Mesothelial cell of epicardium (in vitro differentiated cells): ENCODE results near the gene PPP1R12C. TPM values are rescaled to one million over a fixed set of nuclear protein-coding genes. Genes with fewer than 3 reads are reported as not detected.

ENCODE experiments used
- DNase-seq, 2 experiments: peaks; one replicate each; pipeline ENCODE4 v3.0.0; 2021; ENCODE audit warnings: low spot score in 2 of 2; ENCODE audit not compliant: unreplicated experiment in 2 of 2
- H3K27ac Mint-ChIP-seq: 2 replicates; pipeline ENCODE4 v1.8.0; 2021; ENCODE audit warnings: mixed read lengths
- H3K27me3 Mint-ChIP-seq: 2 replicates; pipeline ENCODE4 v1.8.0; 2021; ENCODE audit warnings: low read depth, mixed read lengths
- H3K36me3 Mint-ChIP-seq: 2 replicates; pipeline ENCODE4 v1.8.0; 2021; ENCODE audit warnings: mixed read lengths
- H3K4me1 Mint-ChIP-seq: 2 replicates; pipeline ENCODE4 v1.8.0; 2021; ENCODE audit warnings: mixed read lengths
- H3K4me3 Mint-ChIP-seq: 2 replicates; pipeline ENCODE4 v1.8.0; 2021; ENCODE audit warnings: mild to moderate bottlenecking, moderate library complexity, mixed read lengths
- H3K9me3 Mint-ChIP-seq: 2 replicates; pipeline ENCODE4 v1.8.0; 2021; ENCODE audit warnings: mixed read lengths
- total RNA-seq: library from RNA; stranded (reverse); gene quantifications from 3 replicates; pipeline ENCODE4 v1.2.1, GENCODE V29; 2021
- TF ChIP-seq, protein P1 (sequence below): fragments of 200-600 bp; sonication (generic); IDR thresholded peaks from one replicate; pipeline ENCODE4 v1.5.0; 2021; ENCODE audit warnings: antibody characterized with exemption; ENCODE audit not compliant: unreplicated experiment

PPP1R12C gene
- total RNA-seq, 1 donor from 2014 or later, result 111 TPM

GRCh38 chr19:55115446-55116065 is 1.9 kb downstream of the PPP1R12C start:
- Mint-ChIP-seq H3K9me3 (no peaks in the 10 kb centered on the region), H3K4me3 (peak overlapping the region; percentile 85)

GRCh38 chr19:55114566-55115145 is 2.8 kb downstream of the PPP1R12C start:
- no peaks in the 10 kb centered on the region for H3K9me3 Mint-ChIP-seq
- TF ChIP-seq, protein P1, sequence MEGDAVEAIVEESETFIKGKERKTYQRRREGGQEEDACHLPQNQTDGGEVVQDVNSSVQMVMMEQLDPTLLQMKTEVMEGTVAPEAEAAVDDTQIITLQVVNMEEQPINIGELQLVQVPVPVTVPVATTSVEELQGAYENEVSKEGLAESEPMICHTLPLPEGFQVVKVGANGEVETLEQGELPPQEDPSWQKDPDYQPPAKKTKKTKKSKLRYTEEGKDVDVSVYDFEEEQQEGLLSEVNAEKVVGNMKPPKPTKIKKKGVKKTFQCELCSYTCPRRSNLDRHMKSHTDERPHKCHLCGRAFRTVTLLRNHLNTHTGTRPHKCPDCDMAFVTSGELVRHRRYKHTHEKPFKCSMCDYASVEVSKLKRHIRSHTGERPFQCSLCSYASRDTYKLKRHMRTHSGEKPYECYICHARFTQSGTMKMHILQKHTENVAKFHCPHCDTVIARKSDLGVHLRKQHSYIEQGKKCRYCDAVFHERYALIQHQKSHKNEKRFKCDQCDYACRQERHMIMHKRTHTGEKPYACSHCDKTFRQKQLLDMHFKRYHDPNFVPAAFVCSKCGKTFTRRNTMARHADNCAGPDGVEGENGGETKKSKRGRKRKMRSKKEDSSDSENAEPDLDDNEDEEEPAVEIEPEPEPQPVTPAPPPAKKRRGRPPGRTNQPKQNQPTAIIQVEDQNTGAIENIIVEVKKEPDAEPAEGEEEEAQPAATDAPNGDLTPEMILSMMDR, result no peak
- H3K4me3 Mint-ChIP-seq, result peak overlapping the region; percentile 85
- peak overlapping the region; percentile 72 for H3K27ac Mint-ChIP-seq
- DNase-seq, result no peak
- H3K4me1 Mint-ChIP-seq, result peaks cover 35% of the 10 kb centered on the region
- H3K27me3 Mint-ChIP-seq, result peaks cover under 1% of the 10 kb centered on the region
- peaks cover 2% of the 10 kb centered on the region for H3K36me3 Mint-ChIP-seq

More at GRCh38 chr19:55115446-55116065, 1.9 kb downstream of the PPP1R12C start:
- TF ChIP-seq, protein P1, result no peak
- no peak for DNase-seq
- Mint-ChIP-seq H3K27ac (peak overlapping the region; percentile 97), H3K4me1 (peaks cover 35% of the 10 kb centered on the region), H3K27me3 (peaks cover 5% of the 10 kb centered on the region), H3K36me3 (peaks cover 2% of the 10 kb centered on the region)

DNA sequence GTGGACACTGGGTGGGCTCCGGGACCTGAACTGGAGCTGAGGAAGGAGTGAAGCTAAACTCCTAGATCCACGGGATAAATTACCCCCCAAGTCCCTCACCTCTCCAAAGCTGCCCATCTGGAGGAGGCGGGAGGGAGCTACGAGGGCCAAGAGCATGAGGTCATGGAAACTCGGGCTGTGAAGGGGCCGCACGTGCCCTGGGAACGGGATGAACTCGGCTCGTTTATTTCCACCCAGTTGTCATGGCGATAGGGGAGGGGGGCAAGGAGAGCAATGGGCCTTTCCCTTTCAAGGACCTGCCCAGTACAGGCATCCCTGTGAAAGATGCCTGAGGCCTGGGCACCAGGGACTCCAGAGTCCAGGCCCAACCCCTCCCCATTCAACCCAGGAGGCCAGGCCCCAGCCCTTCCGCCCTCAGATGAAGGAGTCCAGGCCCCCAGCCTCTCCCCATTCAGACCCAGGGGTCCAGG is 3.8 kb downstream of the PPP1R12C start:
- peaks cover 32% of the 10 kb centered on the region for H3K4me1 Mint-ChIP-seq
- H3K4me3 Mint-ChIP-seq, result peak overlapping the region; percentile 31
- TF ChIP-seq, protein P1, result no peak
- H3K27ac Mint-ChIP-seq, result peak overlapping the region; percentile 93
- no peaks in the 10 kb centered on the region for H3K27me3 Mint-ChIP-seq
- H3K36me3 Mint-ChIP-seq, result peaks cover 5% of the 10 kb centered on the region
- peak; percentile 64 to 74 for DNase-seq
- H3K9me3 Mint-ChIP-seq, result no peaks in the 10 kb centered on the region

GRCh38 chr19:55112777-55113569 is 4.5 kb downstream of the PPP1R12C start:
- DNase-seq, result no peak
- Mint-ChIP-seq H3K27ac (peak overlapping the region; percentile 93), H3K36me3 (peaks cover 8% of the 10 kb centered on the region), H3K4me3 (peak overlapping the region; percentile 31), H3K4me1 (peaks cover 32% of the 10 kb centered on the region), H3K27me3 (no peaks in the 10 kb centered on the region), H3K9me3 (no peaks in the 10 kb centered on the region)
- TF ChIP-seq, protein P1, result no peak

GRCh38 chr19:55112246-55112776 is 5.1 kb downstream of the PPP1R12C start:
- Mint-ChIP-seq H3K27ac (peak overlapping the region; percentile 93), H3K36me3 (peaks cover 8% of the 10 kb centered on the region), H3K9me3 (no peaks in the 10 kb centered on the region), H3K4me1 (peaks cover 29% of the 10 kb centered on the region), H3K4me3 (no peak overlapping the region), H3K27me3 (no peaks in the 10 kb centered on the region)
- DNase-seq, result no peak
- TF ChIP-seq, protein P1, result no peak
